Epithelial cell of esophagus (primary cell): Measurements from ENCODE around the gene CAMK4.

Experiments used
- DNase-seq: peaks from one replicate; pipeline ENCODE4 v3.0.0; 2010; ENCODE audit warnings: low read depth
- H3K4me3 ChIP-seq: 2 replicates; pipeline ENCODE4 v1.5.1; 2011; ENCODE audit warnings: mild to moderate bottlenecking, low read length, control low read depth
- TF ChIP-seq, protein P1 (sequence below): IDR thresholded peaks from 2 replicates; pipeline ENCODE4 v1.5.1; 2011; ENCODE audit warnings: low read depth, mild to moderate bottlenecking, low read length, control low read depth, inconsistent platforms; ENCODE audit not compliant: insufficient read depth; ENCODE audit errors: missing control alignments

Gene CAMK4

DNA sequence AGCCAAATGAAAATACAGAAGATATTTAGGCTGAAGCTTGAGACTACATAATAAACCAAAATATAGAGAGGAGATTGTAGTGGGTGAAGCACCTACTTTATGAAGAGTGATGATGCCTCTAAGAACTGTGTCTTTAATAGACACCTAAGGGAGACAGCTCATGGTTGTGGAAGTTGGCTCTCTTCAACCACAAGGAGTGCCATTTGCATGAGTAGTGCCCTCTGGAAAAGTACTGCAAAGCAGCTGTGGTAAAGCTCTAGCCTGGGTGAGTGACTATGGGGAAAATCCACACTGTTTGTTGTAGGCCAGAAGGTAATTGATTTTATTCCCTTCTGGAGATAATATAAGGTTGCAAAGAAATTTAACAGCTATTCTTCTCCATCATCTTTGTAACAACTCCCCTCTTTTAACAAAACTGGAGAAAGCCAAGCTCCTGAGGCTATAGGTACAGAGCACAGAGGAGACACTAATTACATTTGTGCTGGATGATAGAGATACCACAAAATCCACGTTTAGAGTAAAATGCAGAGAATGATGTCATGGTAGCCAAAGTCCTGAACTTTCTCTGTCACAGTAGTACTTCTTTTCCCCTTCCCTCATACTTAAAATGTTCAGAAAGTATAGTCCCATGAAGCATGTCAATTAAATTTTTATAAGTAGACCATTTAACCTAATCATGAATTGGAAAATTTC lies 165.4 kb downstream of the CAMK4 start:
- DNase-seq = peak; percentile 88
- H3K4me3 ChIP-seq = no peak overlapping the region
- TF ChIP-seq, protein P1, sequence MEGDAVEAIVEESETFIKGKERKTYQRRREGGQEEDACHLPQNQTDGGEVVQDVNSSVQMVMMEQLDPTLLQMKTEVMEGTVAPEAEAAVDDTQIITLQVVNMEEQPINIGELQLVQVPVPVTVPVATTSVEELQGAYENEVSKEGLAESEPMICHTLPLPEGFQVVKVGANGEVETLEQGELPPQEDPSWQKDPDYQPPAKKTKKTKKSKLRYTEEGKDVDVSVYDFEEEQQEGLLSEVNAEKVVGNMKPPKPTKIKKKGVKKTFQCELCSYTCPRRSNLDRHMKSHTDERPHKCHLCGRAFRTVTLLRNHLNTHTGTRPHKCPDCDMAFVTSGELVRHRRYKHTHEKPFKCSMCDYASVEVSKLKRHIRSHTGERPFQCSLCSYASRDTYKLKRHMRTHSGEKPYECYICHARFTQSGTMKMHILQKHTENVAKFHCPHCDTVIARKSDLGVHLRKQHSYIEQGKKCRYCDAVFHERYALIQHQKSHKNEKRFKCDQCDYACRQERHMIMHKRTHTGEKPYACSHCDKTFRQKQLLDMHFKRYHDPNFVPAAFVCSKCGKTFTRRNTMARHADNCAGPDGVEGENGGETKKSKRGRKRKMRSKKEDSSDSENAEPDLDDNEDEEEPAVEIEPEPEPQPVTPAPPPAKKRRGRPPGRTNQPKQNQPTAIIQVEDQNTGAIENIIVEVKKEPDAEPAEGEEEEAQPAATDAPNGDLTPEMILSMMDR = peak; percentile 17

DNA sequence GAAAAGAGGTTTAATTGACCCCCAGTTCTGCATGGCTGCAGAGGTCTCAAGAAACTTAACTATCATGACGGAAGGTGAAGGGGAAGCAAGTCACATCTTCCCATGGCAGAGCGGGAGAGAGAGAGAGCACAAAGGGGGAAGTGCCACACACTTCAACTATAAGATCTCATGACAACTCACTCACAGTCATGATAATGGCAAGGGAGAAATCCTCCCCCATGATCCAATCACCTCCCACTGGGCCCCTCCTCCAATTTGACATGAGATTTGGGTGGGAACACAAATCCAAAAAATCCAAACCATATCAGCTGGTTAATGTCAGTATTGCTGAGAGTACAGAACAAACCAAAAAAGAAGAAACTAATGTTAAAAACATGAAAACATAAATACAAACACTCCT lies 168.0 kb downstream of the CAMK4 start:
- no peak for DNase-seq
- no peak overlapping the region for H3K4me3 ChIP-seq
- TF ChIP-seq, protein P1 = no peak

DNA sequence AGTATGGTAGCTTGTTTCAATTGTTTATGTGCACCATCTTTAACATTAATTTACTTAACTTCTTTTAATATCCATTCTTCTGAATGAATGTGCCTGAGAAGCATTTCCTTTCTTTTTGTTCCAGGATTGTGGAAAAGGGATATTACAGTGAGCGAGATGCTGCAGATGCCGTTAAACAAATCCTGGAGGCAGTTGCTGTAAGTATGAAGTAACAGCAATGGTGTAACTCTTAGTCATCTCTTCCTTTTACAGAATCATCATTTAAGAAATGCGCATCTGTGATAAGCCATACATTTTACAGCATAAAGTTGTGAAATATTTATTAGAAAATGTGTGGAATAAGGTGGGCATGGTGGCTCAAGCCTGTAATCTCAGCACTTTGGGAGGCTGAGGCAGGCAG lies 170.4 kb downstream of the CAMK4 start:
- TF ChIP-seq, protein P1 = no peak
- peak; percentile 80 for DNase-seq
- H3K4me3 ChIP-seq = no peak overlapping the region

DNA sequence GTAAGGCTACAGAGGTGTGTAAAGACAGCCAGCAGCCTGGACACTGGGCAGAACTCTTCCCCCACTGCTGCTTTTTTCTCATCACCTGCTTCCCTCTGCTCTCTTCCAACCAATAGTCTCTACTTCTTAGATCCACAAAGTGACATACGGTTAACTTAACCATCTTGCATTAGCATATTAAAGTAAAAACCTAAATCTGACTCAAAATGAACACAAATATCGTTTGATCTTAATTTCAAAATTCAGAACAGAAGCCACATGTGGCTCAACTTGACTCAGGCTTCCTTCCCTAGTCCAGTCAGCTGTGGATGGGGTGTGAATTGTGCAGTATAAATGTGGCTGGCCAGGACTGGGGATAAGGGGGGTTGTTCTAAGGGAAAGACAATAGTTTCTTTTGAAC lies 173.8 kb downstream of the CAMK4 start:
- DNase-seq = no peak
- no peak overlapping the region for H3K4me3 ChIP-seq
- TF ChIP-seq, protein P1 = no peak

DNA sequence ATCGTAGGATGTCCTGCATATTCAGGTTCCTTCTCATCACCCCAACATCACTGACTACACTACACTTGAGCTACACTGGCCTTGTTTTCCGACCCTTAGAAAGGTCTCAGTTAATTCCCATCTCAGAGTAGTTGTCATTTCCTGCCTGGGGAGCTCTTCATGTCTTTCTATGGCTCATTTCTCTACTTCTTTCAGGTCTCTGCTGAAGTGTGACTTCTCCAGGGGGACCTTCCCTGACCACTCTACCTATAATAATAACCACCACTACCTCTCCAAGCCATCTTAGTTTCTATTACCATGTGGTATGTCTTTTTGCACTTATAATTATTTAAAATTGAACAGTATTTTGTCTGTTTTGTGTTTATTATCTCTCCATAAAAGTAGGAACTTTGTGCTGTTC lies 174.9 kb downstream of the CAMK4 start:
- TF ChIP-seq, protein P1 = no peak
- H3K4me3 ChIP-seq = no peak overlapping the region
- DNase-seq = no peak

DNA sequence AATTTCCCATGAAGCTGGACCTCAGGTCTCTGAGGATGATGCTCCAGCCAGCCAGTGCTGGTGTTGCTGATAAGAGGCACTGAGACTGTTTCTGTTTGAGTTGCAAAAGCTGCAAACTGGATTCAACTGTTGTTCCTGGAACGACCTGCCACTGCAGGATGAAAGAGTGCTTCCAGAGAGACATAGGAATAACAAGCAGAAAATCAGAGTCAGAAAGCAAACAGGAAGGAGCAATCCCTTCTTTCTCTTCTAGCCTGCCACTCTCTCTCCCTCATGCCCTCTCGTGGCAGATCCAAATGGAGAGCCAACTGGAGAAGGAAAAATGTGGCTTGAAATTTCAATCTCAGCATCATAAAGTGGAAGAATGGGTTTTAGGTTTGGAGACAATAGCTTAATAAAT lies 177.7 kb downstream of the CAMK4 start:
- no peak overlapping the region for H3K4me3 ChIP-seq
- DNase-seq = peak; percentile 4
- TF ChIP-seq, protein P1 = peak; percentile 34

DNA sequence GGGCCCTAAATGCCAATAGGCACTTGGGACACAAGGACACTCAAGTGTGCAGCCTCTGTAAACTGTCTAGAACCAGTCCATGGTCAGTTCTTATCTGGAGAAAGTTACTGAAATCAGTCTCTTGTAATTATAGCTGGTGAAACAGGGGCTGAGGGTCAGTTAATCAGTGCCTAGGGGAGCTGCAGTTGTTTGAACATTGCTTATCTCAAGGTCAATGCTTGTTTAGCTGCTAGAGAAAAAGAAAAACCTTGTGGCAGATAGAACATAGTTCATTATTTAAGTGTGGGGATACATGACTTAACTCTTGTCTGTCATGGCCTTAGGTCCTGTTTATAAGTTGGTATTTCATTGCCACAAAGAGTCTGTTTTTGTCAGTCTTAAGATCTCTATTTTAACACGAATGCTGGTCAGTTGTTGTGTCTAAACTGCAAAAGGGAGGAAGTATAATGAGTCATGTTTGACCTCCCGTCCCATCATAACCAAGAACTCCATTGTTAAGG lies 180.1 kb downstream of the CAMK4 start:
- no peak for DNase-seq
- TF ChIP-seq, protein P1 = no peak

More for the DNA sequence above, 180.1 kb downstream of the CAMK4 start:
- no peak overlapping the region for H3K4me3 ChIP-seq
